Embryonic facial prominence (tissue), 1 donor: ENCODE results near the gene ITM2A.

Experiments used
- DNase-seq: peaks from one replicate; pipeline ENCODE4 v3.0.0-alpha.2; 2016; ENCODE audit errors: extremely low spot score

ITM2A gene

GRCh38 chrX:79366873-79367749 is at the start of gene ITM2A:
TSS of gene ITM2A (minus strand) at chrX:79367334. CDS start at chrX:79367215, 119 bp downstream.
- DNase-seq = peak; percentile 6

- DNase-seq = no peak
Observed at GRCh38 chrX:79415056-79415455, 47.9 kb upstream of the ITM2A start.

- DNase-seq = no peak
Observed at GRCh38 chrX:79413963-79414362, 46.8 kb upstream of the ITM2A start.

- DNase-seq = no peak
Observed at GRCh38 chrX:79412972-79413371, 45.8 kb upstream of the ITM2A start.

- DNase-seq = no peak
Observed at GRCh38 chrX:79412166-79412565, 45.0 kb upstream of the ITM2A start.

GRCh38 chrX:79409657-79410056 is 42.5 kb upstream of the ITM2A start:
- no peak for DNase-seq

GRCh38 chrX:79408623-79409322 is 41.6 kb upstream of the ITM2A start:
- no peak for DNase-seq

- no peak for DNase-seq
Observed at GRCh38 chrX:79400623-79401022, 33.5 kb upstream of the ITM2A start.

- no peak for DNase-seq
Observed at GRCh38 chrX:79375340-79375739, 8.2 kb upstream of the ITM2A start.

- no peak for DNase-seq
Observed at GRCh38 chrX:79371640-79372039, 4.5 kb upstream of the ITM2A start.

GRCh38 chrX:79371101-79371500 is 4.0 kb upstream of the ITM2A start:
- no peak for DNase-seq

- no peak for DNase-seq
Observed at GRCh38 chrX:79369871-79370270, 2.7 kb upstream of the ITM2A start.

GRCh38 chrX:79368441-79368840 is 1.3 kb upstream of the ITM2A start:
- DNase-seq = no peak

- no peak for DNase-seq
Observed at GRCh38 chrX:79367907-79368306, 773 bp upstream of the ITM2A start.

- DNase-seq = no peak
Observed at GRCh38 chrX:79366556-79366872, 620 bp downstream of the ITM2A start.

GRCh38 chrX:79365591-79365990 is 1.5 kb downstream of the ITM2A start:
- DNase-seq = no peak

GRCh38 chrX:79364306-79364705 is 2.8 kb downstream of the ITM2A start:
- DNase-seq = no peak

- no peak for DNase-seq
Observed at GRCh38 chrX:79361192-79361870, 5.8 kb downstream of the ITM2A start.

GRCh38 chrX:79336869-79337815 is 30.0 kb downstream of the ITM2A start:
- DNase-seq = no peak

- no peak for DNase-seq
Observed at GRCh38 chrX:79330022-79330421, 37.1 kb downstream of the ITM2A start.

- DNase-seq = no peak
Observed at GRCh38 chrX:79325263-79325958, 41.7 kb downstream of the ITM2A start.
